ENCODE results near the gene TGFB3.
"Not testable (repeated sequence)": the region's sequence is repeated elsewhere in the genome, so short reads cannot be mapped to it uniquely, and the experiment has no call there.

TGFB3 gene

DNA sequence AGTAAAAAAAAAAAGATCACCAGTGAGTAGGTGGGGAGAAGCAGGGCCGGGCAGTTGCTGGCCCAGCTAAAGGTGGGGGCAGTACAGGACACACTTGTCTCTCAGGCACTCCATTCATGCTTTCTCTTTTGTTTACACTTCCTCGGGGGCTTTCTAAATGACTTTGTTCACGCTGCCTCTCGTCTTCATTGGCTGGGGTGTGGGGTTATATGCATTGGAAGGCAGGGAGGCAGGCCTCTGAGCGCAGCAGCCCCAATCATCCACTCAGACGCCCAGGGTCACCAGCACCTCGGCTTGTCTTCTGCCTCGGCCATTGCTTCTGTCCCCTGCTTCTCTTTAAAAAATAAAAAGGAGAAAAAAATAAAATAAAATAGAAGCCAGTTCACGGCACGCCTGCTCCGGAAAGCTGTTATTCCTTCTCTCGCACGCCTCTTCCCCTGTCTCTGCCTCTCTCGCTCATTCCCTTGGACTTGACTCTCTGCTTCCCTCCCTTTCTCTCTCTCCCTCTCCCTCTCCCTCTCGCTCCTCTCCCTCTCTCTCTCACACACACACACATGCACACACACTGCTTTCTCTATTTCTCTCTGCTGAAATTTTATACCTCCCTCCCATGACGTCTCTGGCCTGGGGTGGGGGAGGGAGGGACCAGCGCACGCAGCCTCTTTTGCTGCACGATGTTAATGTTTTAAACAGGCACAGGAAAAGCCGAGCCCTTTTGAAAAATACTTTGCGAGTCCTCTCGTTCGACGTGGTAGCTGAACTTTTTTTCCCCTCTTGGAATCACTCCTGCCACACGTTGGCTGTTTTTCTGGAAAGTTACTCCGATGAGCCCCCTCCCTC lies at the start of gene TGFB3:
TGFB3 (minus strand) TSS at position 570 of the 840 bp plus-strand sequence. CDS start 1,102 bp downstream, outside the sequence.
- peak; percentile 35 for DNase-seq (ENCODE audit: low read depth)

DNA sequence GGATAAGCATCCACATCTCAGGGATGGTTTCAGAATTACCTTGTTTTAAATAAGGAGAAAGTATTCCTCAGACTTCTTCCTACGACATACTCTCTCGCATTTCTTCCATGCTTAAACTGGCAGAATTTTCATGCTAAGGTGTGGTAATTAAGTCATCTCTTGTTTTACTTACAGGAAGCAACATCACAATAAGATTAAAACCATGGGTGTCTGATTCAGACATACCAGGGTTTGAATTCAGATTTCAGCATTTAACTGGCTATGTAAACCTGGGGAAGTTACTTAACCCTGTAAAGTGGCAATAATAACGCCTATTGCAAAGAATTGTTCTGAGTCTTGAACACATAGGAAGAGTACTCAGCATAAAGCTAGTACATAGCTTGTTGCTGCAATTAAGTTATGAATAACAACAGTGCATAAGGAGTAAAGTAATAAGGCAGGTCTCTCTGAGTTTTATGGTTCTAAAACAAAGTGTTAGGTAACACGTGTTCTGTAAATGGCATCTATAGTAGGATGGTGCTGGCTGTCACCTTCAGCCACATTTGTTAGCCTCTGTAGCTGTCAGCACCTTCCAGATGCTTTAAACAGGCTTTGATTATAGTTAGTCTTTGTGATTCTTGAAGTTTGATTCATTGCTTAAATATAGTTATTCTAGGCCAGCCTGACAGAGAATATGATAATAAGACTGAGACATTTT lies 42.6 kb upstream of the TGFB3 start:
- DNase-seq (ENCODE audit: low read depth): no peak

DNA sequence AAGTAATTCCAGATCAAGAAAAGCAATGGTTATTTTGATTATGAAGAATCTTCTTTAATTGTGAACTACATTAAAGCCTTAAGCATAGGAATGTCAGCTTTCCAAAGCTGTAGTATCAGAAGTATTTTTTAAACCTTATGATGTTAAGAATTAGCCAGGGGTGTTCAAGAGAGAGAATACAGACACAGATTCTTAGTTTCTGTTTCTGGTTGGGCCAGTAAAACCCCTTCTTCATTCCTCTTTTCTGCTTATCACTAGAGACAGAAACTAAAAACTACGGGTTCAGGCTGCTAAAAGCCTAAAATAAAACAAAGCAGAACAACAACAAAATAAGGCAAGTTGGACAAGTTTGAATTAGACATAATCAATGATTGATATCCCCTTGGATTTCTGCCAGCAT lies 42.0 kb upstream of the TGFB3 start:
- no peak for DNase-seq (ENCODE audit: low read depth)

DNA sequence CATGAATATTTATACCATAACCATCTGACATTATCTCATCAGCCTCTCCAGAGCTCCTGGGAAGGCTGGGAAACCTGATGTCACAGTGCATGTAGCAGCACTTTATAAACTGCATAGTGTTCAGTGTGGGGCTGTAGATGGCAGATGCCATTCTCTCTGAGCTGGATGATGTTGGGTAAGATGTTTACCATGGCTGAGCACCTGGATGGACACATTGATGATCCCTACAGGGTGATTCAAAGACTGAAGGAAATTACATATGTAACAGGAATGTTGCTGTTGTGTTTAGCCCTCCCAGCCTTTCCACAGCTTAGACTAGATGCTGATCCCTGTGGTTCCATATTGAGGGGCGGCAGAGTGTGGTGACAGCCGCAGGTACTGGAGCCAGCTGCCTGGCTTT lies 41.2 kb upstream of the TGFB3 start:
- DNase-seq (ENCODE audit: low read depth): no peak

DNA sequence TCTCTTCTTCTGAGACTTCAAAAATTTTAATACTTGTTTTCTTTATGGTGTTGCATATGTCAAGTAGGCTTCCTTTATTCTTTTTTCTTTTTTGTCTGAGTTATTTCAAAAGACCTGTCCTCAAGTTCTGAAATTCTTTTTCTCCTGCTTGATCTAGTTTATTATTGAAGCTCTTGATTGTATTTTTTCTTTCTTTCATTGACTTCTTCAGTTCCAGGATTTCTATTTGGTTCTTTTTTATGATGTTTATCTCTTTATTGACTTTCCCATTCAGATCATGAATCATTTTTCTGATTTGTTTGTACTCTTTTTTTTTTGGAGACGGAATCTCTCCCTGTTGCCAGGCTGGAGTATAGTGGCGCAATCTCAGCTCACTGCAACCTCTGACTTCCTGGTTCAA lies 37.9 kb upstream of the TGFB3 start:
- DNase-seq (ENCODE audit: low read depth): no peak

DNA sequence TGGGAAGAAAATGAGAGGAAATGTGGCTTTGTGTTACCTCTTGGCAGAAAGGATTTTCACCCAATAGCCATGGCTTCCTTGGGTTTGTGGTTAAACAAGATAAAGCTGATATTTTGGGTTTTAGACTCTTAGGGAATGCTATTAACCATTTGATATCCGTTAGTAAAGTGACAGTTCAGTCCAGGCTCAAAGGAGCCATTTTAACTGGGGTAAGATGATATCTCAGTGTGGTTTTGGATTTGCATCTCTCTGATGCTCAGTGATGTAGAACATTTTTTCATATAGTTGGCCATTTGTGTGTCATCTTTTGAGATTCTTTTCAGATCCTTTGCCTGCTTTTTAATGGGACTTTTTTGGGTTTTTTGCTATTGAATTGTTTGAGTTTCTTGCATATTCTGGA lies 33.9 kb upstream of the TGFB3 start:
- no peak for DNase-seq (ENCODE audit: low read depth)

DNA sequence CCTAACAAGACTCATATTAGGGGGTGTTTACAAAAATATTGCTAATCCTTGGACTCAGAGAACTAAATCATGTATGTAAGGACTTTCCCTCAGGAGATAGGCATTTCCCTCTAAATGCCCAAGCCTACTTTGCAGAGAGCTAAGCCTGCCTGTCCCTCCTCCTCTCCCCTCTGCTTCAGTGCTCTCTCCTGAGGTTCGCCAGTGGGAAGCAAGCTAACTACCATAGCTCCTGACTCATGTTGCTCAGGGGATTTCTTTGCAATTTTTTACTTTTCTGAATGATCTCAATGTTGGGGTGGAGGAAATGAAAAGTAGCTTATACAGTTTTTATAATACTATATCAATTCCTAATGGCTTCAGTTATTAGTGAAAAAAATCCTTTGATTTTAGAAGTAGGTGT lies 33.4 kb upstream of the TGFB3 start:
- no peak for DNase-seq (ENCODE audit: low read depth)

DNA sequence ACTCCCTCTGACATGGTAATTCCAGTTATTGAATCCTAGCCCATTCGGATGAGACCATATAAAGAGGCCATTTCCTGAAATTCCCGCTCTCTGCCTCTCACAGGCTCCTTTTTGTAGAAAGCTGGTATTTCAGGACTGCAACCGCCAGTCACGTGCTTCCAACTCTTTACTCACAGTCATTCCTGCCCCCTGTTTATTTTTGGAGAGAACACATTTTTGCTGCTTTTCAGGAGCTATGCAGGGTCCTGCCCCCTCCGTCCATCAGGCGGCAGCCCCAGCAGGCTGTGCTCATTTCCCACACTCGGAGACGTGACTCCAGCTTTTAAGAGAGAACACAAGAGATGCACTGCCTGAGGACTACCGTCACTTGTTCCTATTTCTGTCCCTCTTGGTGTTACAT lies 30.6 kb upstream of the TGFB3 start:
- no peak for DNase-seq (ENCODE audit: low read depth)

DNA sequence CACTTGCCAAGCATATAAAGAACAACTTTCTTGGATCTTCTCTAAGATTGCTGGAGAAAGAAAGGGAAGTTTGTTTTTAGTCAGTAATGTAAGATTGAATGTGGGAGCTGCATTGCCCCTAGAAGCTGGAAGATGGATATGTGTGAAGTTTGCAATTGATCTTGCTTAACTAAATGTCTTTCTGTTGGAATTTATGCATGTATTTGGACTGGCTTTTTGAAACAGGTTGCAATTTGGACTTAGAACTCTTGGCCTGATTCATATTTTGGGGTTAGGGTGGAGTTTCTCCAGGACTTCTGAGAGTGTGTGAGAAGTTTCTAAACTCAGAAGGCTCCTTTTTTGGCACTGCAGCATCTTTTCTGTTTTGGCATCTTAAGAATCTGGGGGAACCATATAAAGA lies 30.1 kb upstream of the TGFB3 start:
- no peak for DNase-seq (ENCODE audit: low read depth)

DNA sequence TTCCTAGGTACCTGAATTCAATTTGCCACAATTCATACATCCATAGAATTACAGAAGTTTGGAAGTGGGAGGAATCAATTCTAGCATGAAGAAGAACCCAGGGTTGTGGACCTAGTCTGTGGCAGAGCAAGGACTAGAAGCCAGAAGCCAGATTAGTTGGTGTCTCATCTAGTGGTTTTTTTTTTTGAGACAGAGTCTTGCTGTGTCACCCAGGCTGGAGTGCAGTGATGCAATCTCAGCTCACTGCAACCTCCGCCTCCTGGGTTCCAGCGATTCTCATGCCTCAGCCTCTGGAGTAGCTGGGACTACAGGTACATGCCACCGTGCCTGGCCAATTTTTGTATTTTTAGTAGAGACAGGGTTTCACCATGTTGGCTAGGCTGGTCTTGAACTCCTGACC lies 27.8 kb upstream of the TGFB3 start:
- not testable (repeated sequence) for DNase-seq (ENCODE audit: low read depth)

DNA sequence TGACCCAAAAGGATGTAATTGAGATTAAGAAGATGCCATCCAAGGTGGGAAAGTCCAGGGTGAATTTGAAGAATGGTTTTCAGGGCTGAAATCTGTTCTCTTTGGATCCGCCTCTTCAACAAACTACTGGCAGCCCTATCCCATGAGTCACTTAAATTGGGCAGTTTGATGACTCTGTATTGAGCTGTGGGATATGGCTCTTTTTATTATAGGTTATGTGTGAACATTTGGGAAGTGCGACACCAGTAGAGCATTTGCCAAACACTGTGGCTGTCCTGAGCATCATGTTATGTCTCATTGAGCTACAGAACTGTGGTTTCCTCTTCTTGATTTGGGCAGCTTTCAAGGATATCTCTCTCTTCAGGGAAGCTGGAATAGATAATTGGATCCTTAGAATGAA lies 26.1 kb upstream of the TGFB3 start:
- DNase-seq (ENCODE audit: low read depth): no peak

DNA sequence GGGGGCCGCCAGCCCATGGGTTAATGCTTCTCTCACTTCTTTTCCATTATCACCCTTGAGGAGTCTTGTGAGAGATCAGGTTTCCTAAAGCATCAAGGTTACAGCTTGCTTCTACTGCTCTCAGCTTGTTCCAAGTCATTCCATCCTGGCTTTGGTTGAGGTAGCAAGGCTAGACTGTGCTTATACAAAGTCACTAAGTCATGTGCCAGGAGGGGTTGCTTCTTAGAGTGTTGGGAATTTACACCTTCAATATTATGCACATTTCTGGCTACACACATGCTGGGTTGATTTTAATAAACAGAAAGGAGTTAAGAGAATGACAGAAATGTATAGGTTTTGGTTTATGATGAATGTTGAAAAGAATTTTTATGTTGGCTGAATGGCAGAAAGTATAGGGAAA lies 25.6 kb upstream of the TGFB3 start:
- no peak for DNase-seq (ENCODE audit: low read depth)

DNA sequence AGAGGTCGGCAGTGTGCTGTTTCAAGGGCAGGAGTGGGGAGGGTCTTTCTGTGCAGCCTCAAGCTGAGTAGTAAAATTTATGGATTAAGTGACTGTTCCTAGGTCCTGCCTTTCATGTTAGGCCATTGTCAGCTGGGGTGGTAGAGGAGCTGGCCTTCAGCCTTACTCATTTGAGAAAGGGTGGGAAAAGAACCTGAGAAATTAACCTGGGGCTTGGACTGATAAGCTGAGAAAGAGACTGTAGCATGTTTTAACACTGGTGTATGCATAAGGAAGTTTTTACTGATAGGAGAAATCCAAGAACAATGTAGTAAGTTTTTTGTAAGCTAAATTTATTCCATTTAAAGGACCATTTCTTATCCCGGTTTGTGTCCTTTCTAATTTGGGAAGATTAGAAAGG lies 24.5 kb upstream of the TGFB3 start:
- no peak for DNase-seq (ENCODE audit: low read depth)

DNA sequence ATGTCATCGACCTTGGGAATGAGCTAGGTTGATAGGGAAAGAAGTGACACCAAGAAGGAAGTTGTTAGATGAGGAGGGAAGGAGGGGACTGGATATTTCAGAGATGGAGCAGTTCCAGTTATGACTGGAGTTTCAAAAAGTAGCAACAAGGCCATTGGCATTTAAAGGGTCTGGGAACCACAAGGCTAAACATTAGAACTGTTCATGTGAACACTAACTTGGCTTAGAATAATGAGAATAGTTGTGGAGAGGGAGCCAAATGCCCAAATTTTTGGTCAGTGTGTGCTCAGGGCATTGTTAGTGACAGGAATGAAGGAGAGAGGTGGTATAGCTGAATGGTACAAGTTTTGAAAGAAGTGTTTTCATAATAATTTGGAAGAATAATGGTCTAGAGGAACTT lies 20.6 kb upstream of the TGFB3 start:
- no peak for DNase-seq (ENCODE audit: low read depth)

DNA sequence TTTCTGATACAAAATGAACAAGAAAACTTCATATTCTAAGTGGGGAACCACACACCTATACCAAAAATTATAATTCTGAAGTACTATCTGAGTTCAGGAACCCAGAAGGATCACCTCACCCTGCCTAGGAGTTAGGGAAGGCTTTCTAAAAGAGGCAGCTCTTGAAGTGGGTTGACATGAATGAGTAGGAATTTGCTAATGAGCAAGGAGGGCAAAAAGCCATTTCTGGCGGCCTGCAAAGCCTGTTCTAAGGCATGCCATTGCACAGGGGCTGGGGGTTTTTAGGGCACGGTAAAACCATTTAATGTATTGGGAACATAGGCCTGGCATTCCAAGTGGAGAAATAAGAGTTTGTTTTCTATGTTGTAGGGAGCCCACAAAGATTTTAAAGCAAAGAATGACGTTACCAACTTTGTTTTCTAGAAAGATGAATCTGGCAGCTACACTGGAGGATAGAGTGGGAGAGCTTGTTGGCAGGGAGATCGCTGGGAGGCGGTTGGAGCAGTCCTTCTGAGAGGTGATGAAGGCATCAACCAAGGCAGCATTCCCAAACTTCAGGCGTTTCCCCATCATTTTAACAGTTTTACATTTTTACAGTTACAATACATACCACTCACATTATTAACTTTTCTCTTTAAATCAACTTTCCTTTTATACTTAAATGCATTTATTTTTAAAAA lies 17.9 kb upstream of the TGFB3 start:
- DNase-seq (ENCODE audit: low read depth): no peak

DNA sequence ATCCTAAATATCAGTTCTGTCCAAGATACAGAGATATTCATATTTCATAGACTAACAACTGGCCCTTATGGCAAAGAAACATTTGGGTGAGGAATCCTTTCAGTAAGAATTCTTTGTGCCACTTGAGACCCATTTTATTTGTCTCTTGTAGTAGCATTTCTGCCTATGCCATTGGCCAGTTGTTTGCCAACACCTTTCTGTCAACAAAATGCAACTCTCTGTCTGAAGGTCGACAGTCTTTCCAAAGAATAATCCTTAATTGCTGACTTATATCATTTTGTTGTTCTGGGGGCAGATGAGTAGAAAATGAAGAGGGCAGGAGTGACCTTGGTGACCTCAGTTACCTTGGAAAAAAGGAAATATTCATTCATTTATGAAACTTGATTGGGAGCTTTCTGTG lies 14.7 kb upstream of the TGFB3 start:
- DNase-seq (ENCODE audit: low read depth): no peak

DNA sequence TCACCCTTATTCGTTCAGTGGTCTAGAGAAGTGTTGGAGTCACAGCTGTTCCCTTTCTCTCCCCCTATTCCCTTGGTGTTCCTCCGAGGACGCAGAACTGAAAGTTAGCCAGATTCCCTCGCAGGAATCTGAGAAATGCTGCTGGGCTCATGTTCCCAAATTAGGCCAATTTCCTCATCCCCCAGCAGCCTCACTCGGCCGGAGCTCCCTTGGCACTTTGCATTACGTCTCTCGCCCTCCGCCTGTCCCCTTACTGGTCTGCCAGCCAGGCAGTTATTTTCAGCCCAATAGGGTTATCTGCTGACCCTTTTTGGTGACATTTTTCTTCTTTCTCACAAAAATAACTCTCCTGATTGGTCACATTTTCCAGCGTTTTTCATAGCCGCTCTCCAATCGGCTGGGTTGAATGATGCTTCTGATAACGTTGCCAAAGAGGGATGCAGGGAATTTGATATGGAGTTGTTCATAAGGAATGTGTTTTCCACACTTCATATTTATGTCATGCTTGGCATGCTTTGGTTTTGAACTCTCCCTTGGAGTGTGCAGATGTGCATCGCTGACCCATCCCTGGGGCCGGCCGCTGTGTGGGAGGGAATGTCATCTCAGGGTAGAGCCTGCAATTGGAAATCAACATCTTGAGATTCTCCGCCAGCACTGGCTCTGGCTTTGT lies 13.7 kb upstream of the TGFB3 start:
- no peak for DNase-seq (ENCODE audit: low read depth)

DNA sequence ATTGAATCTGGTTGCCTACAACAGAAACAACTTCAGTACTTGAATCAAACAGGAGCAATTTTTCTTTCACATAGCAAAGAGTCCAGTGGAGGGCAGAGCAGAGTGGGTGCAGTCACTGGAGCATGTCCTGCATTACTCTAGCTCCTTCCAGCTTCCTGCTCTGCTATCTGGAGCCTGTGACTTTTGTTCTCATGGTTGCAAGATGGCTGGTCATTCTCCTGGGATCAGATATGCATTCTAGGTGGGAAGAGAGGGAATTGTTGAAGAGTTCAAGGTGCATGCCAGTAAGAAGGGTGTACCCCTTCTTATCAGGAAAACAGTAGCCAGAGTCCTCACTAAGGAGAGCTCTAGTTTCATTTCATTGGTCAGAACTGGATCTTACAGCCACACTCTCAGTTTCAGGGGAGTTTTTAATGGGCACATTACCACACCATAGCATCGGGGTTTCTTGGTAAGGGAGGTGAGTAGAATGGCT lies 11.8 kb upstream of the TGFB3 start:
- no peak for DNase-seq (ENCODE audit: low read depth)

DNA sequence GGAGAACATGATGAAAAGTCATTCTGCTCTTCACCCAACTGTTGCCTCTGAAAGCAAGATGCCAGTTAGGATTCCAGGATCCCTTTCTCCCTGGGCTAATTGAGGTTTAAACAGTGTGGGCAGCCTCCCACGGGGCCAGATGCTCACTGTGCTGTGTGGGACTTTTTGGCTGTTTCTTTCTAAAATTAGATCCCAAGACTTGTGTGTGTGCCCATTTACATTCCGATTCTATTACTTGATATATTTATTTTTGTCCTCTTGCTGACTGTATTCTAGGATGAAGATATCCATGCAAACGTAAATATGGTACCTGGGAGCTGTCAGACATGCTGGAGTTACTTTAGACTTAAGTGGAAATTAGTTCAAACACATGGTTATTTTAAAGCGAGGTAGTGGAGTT lies 10.0 kb upstream of the TGFB3 start:
- no peak for DNase-seq (ENCODE audit: low read depth)

DNA sequence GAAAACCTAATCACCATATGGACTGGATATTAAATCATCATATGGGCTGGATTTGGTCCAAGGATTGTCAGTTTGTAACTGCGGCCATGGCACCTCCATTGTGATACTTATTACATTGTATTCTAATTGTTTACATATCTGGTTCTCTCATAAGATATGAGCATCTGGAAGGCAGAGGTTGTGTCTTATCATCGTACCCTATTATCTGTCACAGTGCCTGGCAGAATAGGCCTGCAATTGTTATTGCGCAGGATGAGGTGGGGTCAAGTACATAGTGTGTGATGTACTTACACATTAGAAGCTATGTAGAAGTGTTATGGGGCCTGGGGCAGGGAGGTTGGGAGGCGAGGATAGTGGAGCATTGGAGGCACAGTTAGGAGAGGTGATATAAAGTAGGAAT lies 8.5 kb upstream of the TGFB3 start:
- no peak for DNase-seq (ENCODE audit: low read depth)

DNA sequence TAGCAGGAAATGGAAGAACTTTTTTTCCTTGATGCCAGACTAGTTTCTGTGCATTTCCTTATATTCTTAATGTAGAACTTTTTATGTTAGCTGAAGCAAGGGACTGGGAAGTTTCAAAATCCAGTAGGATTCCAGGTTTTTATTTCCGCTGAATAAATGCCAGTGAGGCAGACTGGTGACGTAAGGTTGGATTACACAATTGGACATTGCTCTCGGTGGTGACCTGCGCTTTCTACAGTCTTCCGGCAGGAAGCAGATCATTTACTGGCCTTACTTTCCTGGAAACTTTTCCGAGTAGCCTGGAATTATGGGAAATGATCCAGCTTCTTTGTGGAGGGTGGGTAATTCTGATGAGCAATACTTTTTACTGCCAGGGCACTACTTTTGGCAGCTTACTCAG lies 7.3 kb upstream of the TGFB3 start:
- DNase-seq (ENCODE audit: low read depth): no peak

DNA sequence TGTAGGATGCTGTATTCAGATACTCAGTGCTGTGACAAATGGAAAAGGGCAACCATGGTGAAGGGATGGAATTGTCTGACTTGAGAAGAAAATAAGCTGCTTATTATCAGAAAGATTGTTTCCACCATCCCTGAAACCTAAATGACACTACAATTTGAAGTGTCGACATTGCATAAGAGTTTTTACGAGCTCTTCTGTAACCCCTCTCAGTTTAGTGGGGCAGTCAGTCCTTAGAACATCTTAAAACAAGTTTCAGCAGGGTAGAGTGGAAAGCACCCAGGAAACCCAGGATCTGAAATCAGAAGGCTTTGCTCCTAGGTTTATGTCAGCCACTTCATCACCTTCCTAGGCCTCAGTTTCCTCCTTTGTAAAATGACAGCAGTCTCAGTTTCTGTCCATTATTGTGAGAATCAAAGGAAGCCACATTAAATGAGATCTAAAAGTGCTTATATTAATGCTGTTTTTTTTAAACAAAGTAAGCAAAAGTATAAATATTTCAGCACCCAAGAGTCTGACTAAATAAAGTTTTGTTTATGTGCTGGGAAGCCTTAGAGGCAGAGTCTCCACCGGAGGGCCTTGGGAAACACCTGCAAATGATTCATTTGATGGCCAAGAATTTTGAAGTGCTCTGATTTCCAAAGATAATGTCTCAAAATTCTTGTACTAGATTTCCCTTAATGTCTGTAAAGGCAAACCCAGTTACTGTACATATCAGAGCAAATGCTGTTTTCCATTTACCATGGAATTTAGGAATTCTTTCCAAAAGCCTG lies 5.6 kb upstream of the TGFB3 start:
- DNase-seq (ENCODE audit: low read depth): no peak

All from activated T-helper 9 cell treated with anti-CD3 and anti-CD28 coated beads, Interleukin-2, amount 50 U/mL, for 16 hours (primary cell).